OCI-LY1 (cell line): ENCODE results near the gene SLC25A29.

Source experiments
- EZH2 ChIP-seq: fragments of 200-600 bp; sonication (generic), shearing (Covaris generic); IDR thresholded peaks from 2 replicates; pipeline ENCODE4 v1.8.0; 2017; ENCODE audit warnings: borderline replicate concordance, mixed run types, mild to moderate bottlenecking, antibody characterized with exemption, low read length, moderate library complexity, mixed read lengths
- TF ChIP-seq, protein P1 (sequence below): fragments of 200-600 bp; sonication (generic), shearing (Covaris generic); IDR thresholded peaks from 2 replicates; pipeline ENCODE4 v1.5.1; 2017; ENCODE audit warnings: mild to moderate bottlenecking, antibody characterized with exemption, low read length, moderate library complexity, mixed read lengths

- TF ChIP-seq EZH2: no peak
- TF ChIP-seq, protein P1, sequence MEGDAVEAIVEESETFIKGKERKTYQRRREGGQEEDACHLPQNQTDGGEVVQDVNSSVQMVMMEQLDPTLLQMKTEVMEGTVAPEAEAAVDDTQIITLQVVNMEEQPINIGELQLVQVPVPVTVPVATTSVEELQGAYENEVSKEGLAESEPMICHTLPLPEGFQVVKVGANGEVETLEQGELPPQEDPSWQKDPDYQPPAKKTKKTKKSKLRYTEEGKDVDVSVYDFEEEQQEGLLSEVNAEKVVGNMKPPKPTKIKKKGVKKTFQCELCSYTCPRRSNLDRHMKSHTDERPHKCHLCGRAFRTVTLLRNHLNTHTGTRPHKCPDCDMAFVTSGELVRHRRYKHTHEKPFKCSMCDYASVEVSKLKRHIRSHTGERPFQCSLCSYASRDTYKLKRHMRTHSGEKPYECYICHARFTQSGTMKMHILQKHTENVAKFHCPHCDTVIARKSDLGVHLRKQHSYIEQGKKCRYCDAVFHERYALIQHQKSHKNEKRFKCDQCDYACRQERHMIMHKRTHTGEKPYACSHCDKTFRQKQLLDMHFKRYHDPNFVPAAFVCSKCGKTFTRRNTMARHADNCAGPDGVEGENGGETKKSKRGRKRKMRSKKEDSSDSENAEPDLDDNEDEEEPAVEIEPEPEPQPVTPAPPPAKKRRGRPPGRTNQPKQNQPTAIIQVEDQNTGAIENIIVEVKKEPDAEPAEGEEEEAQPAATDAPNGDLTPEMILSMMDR: no peak
Observed at GRCh38 chr14:100332071-100332639, 25.9 kb upstream of the SLC25A29 start.
